Common myeloid progenitor, CD34-positive (primary cell): ENCODE results near the gene IBA57.
"Not testable (repeated sequence)": the region's sequence is repeated elsewhere in the genome, so short reads cannot be mapped to it uniquely, and the experiment has no call there.

Experiments
- CTCF ChIA-PET: fragments of 350-600 bp; sonication (Branson Sonifier 250); formaldehyde crosslinking; loops from one replicate; lab custom pipeline; 2021; ENCODE audit warnings: antibody characterized with exemption; lab: Charles Lee
- POLR2A ChIA-PET: fragments of 350-600 bp; sonication (Branson Sonifier 250); formaldehyde crosslinking; loops from one replicate; lab custom pipeline; 2021; ENCODE audit warnings: antibody characterized with exemption; lab: Charles Lee
- DNase-seq, 3 donors: peaks; one replicate each; pipeline versions ENCODE4 v3.0.0 to v3.0.0-alpha.2; 2013
- H3K27ac ChIP-seq, 2 experiments: 1 replicate in 1 of 2; 2 replicates in 1 of 2; pipeline ENCODE4 v1.7.0; 2013; ENCODE audit warnings: inconsistent platforms in 2 of 2, low read length in 2 of 2, mild to moderate bottlenecking in 2 of 2, low read depth in 1 of 2, moderate library complexity in 1 of 2; ENCODE audit not compliant: severe bottlenecking in 2 of 2, insufficient read depth in 1 of 2, poor library complexity in 1 of 2
- H3K27me3 ChIP-seq, 5 experiments: replicated peaks in 2 of 5; 1 replicate in 3 of 5; 2 replicates in 2 of 5; pipeline versions ENCODE4 v1.6.1 to v1.7.0; 2013; ENCODE audit warnings: low read length in 4 of 5, mild to moderate bottlenecking in 2 of 5, moderate library complexity in 2 of 5, inconsistent platforms in 1 of 5; ENCODE audit not compliant: insufficient read depth in 5 of 5, control insufficient read depth in 4 of 5
- H3K36me3 ChIP-seq, 4 experiments: 1 replicate in 2 of 4; 2 replicates in 2 of 4; pipeline versions ENCODE4 v1.6.1 to v1.7.0; 2013; ENCODE audit warnings: low read length in 3 of 4, control low read depth in 1 of 4, mild to moderate bottlenecking in 1 of 4; ENCODE audit not compliant: control insufficient read depth in 4 of 4, insufficient read depth in 4 of 4
- H3K4me1 ChIP-seq, 4 experiments: 1 replicate in 3 of 4; 2 replicates in 1 of 4; pipeline versions ENCODE4 v1.6.1 to v1.7.1; 2013; ENCODE audit warnings: low read length in 3 of 4, mild to moderate bottlenecking in 3 of 4, control low read depth in 1 of 4, inconsistent platforms in 1 of 4, moderate library complexity in 1 of 4; ENCODE audit not compliant: control insufficient read depth in 4 of 4, insufficient read depth in 4 of 4; ENCODE audit errors: control extremely low read depth in 1 of 4
- H3K4me3 ChIP-seq, 7 experiments: 1 replicate in 4 of 7; 2 replicates in 3 of 7; pipeline versions ENCODE4 v1.5.1 to v1.7.0; 2013; ENCODE audit warnings: mild to moderate bottlenecking in 7 of 7, low read length in 6 of 7, moderate library complexity in 6 of 7, inconsistent platforms in 2 of 7, low read depth in 2 of 7, control low read depth in 1 of 7; ENCODE audit not compliant: insufficient read depth in 4 of 7, control insufficient read depth in 1 of 7; ENCODE audit errors: extremely low read depth in 1 of 7
- H3K9me3 ChIP-seq, 5 experiments: 1 replicate in 4 of 5; 2 replicates in 1 of 5; pipeline versions ENCODE4 v1.6.1 to v1.7.1; 2013; ENCODE audit warnings: low read length in 4 of 5, mild to moderate bottlenecking in 2 of 5, inconsistent platforms in 1 of 5, low read depth in 1 of 5, moderate library complexity in 1 of 5; ENCODE audit not compliant: control insufficient read depth in 4 of 5, insufficient read depth in 2 of 5; ENCODE audit errors: control extremely low read depth in 1 of 5
- WGBS: methylation state at CpG from one replicate; pipeline ENCODE4 v1.1.5; 2013; ENCODE audit not compliant: insufficient coverage; 5-methylcytosine and 5-hydroxymethylcytosine counted together

Gene IBA57

GRCh38 chr1:228224198-228225164 is 58.9 kb downstream of the IBA57 start:
- no peak overlapping the region for H3K4me3 ChIP-seq
- no peak overlapping the region for H3K27ac ChIP-seq
- ChIA-PET CTCF (interaction anchor here (0.8 kb wide), 1 partner anchor 10 kb away, joined by 3 read pairs; no protein-coding TSS in a partner anchor), POLR2A (no interaction called here)
- no peak for DNase-seq
- no peaks in the 10 kb centered on the region for H3K27me3 ChIP-seq
- peaks cover 20 to 75% (median 31%) of the 10 kb centered on the region in 4 experiments for H3K36me3 ChIP-seq
- peaks cover 0 to 2% (median 0%) of the 10 kb centered on the region in 4 experiments for H3K4me1 ChIP-seq
- 95% methylated on average over 16 of the region's 16 CpGs for WGBS
- peaks cover 0 to 25% (median 14%) of the 10 kb centered on the region in 5 experiments for H3K9me3 ChIP-seq

- Histone ChIP-seq H3K36me3 (peaks cover 15 to 77% (median 27%) of the 10 kb centered on the region in 4 experiments), H3K4me1 (peaks cover 0 to 2% (median 0%) of the 10 kb centered on the region in 4 experiments), H3K4me3 (no peak overlapping the region), H3K27ac (no peak overlapping the region), H3K27me3 (no peaks in the 10 kb centered on the region), H3K9me3 (peaks cover 0 to 25% (median 14%) of the 10 kb centered on the region in 5 experiments)
- ChIA-PET CTCF (no interaction called here), POLR2A (no interaction called here)
- no peak for DNase-seq
- 74% methylated on average over 2 of the region's 2 CpGs for WGBS
Observed at GRCh38 chr1:228225165-228225710, 59.6 kb downstream of the IBA57 start.

- no peaks in the 10 kb centered on the region for H3K27me3 ChIP-seq
- ChIA-PET POLR2A (no interaction called here), CTCF (interaction anchor here (1.4 kb wide), 1 partner anchor 18 kb away, joined by 3 read pairs; no protein-coding TSS in a partner anchor)
- H3K9me3 ChIP-seq = peaks cover 0 to 27% (median 14%) of the 10 kb centered on the region in 5 experiments
- 100% methylated on average over 1 of the region's 2 CpGs for WGBS
- H3K27ac ChIP-seq = no peak overlapping the region
- H3K4me3 ChIP-seq = no peak overlapping the region
- no peak for DNase-seq
- H3K36me3 ChIP-seq = peaks cover 15 to 79% (median 27%) of the 10 kb centered on the region in 4 experiments
- H3K4me1 ChIP-seq = peaks cover 0 to 2% (median 0%) of the 10 kb centered on the region in 4 experiments
Observed at GRCh38 chr1:228225740-228226139, 60.1 kb downstream of the IBA57 start.

- H3K4me1 ChIP-seq = peaks cover 0 to 2% (median 0%) of the 10 kb centered on the region in 4 experiments
- no peak for DNase-seq
- WGBS = 93% methylated on average over 2 of the region's 7 CpGs
- H3K36me3 ChIP-seq = peaks cover 15 to 84% (median 28%) of the 10 kb centered on the region in 4 experiments
- no peak overlapping the region for H3K27ac ChIP-seq
- POLR2A ChIA-PET = no interaction called here
- peaks cover 0 to 31% (median 14%) of the 10 kb centered on the region in 5 experiments for H3K9me3 ChIP-seq
- H3K27me3 ChIP-seq = no peaks in the 10 kb centered on the region
- CTCF ChIA-PET = interaction anchor here (1.4 kb wide), 1 partner anchor 17 kb away, joined by 3 read pairs; no protein-coding TSS in a partner anchor
- no peak overlapping the region for H3K4me3 ChIP-seq
Observed at GRCh38 chr1:228226141-228226874, 60.7 kb downstream of the IBA57 start.

GRCh38 chr1:228226956-228227791 is 61.6 kb downstream of the IBA57 start:
- Histone ChIP-seq H3K4me1 (peaks cover 0 to 2% (median 0%) of the 10 kb centered on the region in 4 experiments), H3K27ac (no peak overlapping the region), H3K27me3 (no peaks in the 10 kb centered on the region), H3K9me3 (peaks cover 0 to 34% (median 14%) of the 10 kb centered on the region in 5 experiments), H3K36me3 (peaks cover 15 to 92% (median 34%) of the 10 kb centered on the region in 4 experiments), H3K4me3 (no peak overlapping the region)
- no peak for DNase-seq
- 91% methylated on average over 10 of the region's 10 CpGs for WGBS
- CTCF ChIA-PET = interaction anchor here (1.2 to 1.4 kb wide), 2 partner anchors 13 to 17 kb away, joined by 3 read pairs; no protein-coding TSS in a partner anchor
- POLR2A ChIA-PET = no interaction called here

GRCh38 chr1:228228147-228228546 is 62.5 kb downstream of the IBA57 start:
- Histone ChIP-seq H3K36me3 (peaks cover 15 to 93% (median 33%) of the 10 kb centered on the region in 4 experiments), H3K9me3 (peaks cover 0 to 43% (median 19%) of the 10 kb centered on the region in 5 experiments)
- H3K4me3 ChIP-seq, POLR2A ChIA-PET, H3K27ac ChIP-seq, H3K27me3 ChIP-seq, DNase-seq, H3K4me1 ChIP-seq: not testable (repeated sequence)
- CTCF ChIA-PET = interaction anchor here (1.2 kb wide), 1 partner anchor 12 kb away, joined by 3 read pairs; no protein-coding TSS in a partner anchor
- 100% methylated on average over 4 of the region's 5 CpGs for WGBS
